Natural killer cell (primary cell): ENCODE data around the gene ANAPC16. TPM values are rescaled to one million over a fixed set of nuclear protein-coding genes. Genes with fewer than 3 reads are reported as not detected.
A peak's percentile ranks its signal among the peaks of the same experiment; 100 is the strongest.
"Not testable (repeated sequence)": the region's sequence is repeated elsewhere in the genome, so short reads cannot be mapped to it uniquely, and the experiment has no call there.

ENCODE experiments used
- ATAC-seq, 3 donors: fragments of 150-1000 bp in 2 of 3; fragments of 200-7000 bp in 1 of 3; cut with Tn5 transposase; 1 replicate in 1 of 3; 2 replicates in 2 of 3; pipeline ENCODE4 v1.10.0; 2021; ENCODE audit warnings: mild to moderate bottlenecking in 2 of 3, moderate library complexity in 2 of 3
- DNase-seq, 2 donors: peaks; one replicate each; pipeline versions ENCODE4 v3.0.0 to v3.0.0-alpha.2; 2013 to 2021; ENCODE audit warnings: mixed read lengths in 1 of 2
- H3K27ac ChIP-seq: one replicate; pipeline ENCODE4 v1.5.1; 2013; ENCODE audit warnings: mild to moderate bottlenecking, low read length
- H3K27me3 ChIP-seq: one replicate; pipeline ENCODE4 v1.6.1; 2013; ENCODE audit warnings: low read length; ENCODE audit not compliant: control insufficient read depth, insufficient read depth
- H3K36me3 ChIP-seq: one replicate; pipeline ENCODE4 v1.6.1; 2013; ENCODE audit warnings: low read length; ENCODE audit not compliant: control insufficient read depth, insufficient read depth
- H3K4me1 ChIP-seq: one replicate; pipeline ENCODE4 v1.6.1; 2013; ENCODE audit warnings: low read length; ENCODE audit not compliant: control insufficient read depth, insufficient read depth
- H3K4me3 ChIP-seq: one replicate; pipeline ENCODE4 v1.5.1; 2013; ENCODE audit warnings: low read length
- H3K9me3 ChIP-seq: one replicate; pipeline ENCODE4 v1.6.1; 2013; ENCODE audit warnings: low read length; ENCODE audit not compliant: control insufficient read depth, insufficient read depth
- H3K27ac Mint-ChIP-seq, 2 donors: one replicate each; pipeline ENCODE4 v1.8.0; 2022; ENCODE audit warnings: mild to moderate bottlenecking in 2 of 2, mixed read lengths in 2 of 2, moderate library complexity in 1 of 2
- H3K27me3 Mint-ChIP-seq, 2 donors: one replicate each; pipeline ENCODE4 v1.8.0; 2022; ENCODE audit warnings: low read depth in 2 of 2, mixed read lengths in 2 of 2
- H3K36me3 Mint-ChIP-seq: one replicate; pipeline ENCODE4 v1.8.0; 2022; ENCODE audit warnings: mixed read lengths
- H3K4me1 Mint-ChIP-seq, 2 donors: one replicate each; pipeline ENCODE4 v1.8.0; 2022; ENCODE audit warnings: mixed read lengths in 2 of 2
- H3K4me3 Mint-ChIP-seq: one replicate; pipeline ENCODE4 v1.8.0; 2022; ENCODE audit warnings: mild to moderate bottlenecking, moderate library complexity, mixed read lengths
- H3K9me3 Mint-ChIP-seq, 2 donors: one replicate each; pipeline ENCODE4 v1.8.0; 2022; ENCODE audit warnings: mixed read lengths in 2 of 2
- CTCF ChIP-seq: fragments of 200-600 bp; IDR thresholded peaks from one replicate; pipeline ENCODE4 v1.8.0; 2022; ENCODE audit warnings: antibody characterized with exemption
- WGBS: methylation state at CpG from one replicate; pipeline ENCODE4 v1.1.7; 2013; ENCODE audit warnings: missing lambda C conversion rate; ENCODE audit not compliant: insufficient coverage; 5-methylcytosine and 5-hydroxymethylcytosine counted together
- intact Hi-C: fragments of 100-400 bp; cut with micrococcal nuclease; formaldehyde crosslinking; loops from one replicate; pipeline ENCODE4 v1.14.2; 2022
- total RNA-seq, 4 donors: library from RNA; stranded (reverse); fragments of 120-200 nt in 1 of 4; gene quantifications; one replicate each; pipeline versions ENCODE4 v1.2.3 to v1.2.4, GENCODE V29; 2013 to 2022

ANAPC16 gene
- total RNA-seq, 3 donors from 2014 or later (not counting 1 experiment from before 2014, with no cell fraction given) = 70.9 to 77.0 (median 71.0) TPM

GRCh38 chr10:72278668-72279393, 63.0 kb downstream of the ANAPC16 start:
- intact Hi-C loops = no loop called here
- H3K4me1 Mint-ChIP-seq = peaks cover 34 to 45% of the 10 kb centered on the region in 2 donors
- no peaks in the 10 kb centered on the region for H3K9me3 Mint-ChIP-seq

DNA sequence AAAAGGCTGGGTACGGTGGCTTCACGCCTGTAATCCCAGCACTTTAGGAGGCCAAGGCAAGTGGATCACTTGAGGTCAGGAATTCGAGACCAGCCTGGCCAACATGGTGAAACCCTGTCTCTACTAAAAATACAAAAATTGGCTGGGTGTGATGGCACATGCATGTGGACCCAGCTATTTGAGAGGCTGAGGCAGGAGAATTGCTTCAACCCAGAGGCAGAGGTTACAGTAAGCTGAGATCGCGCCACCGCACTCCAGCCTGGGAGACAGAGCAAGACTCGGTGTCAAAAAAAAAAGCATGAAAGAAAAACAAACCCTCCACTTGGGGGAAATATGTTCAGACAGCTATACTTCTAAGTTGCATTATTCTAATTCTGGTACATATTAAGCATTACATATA, 63.8 kb downstream of the ANAPC16 start:
- intact Hi-C loops, H3K4me3 ChIP-seq, H3K27me3 Mint-ChIP-seq, H3K9me3 Mint-ChIP-seq, H3K27ac Mint-ChIP-seq, DNase-seq, H3K27ac ChIP-seq, ATAC-seq, H3K36me3 Mint-ChIP-seq, H3K4me3 Mint-ChIP-seq, H3K9me3 ChIP-seq, H3K27me3 ChIP-seq: not testable (repeated sequence)
- peaks cover 36% of the 10 kb centered on the region for H3K4me1 ChIP-seq
- H3K4me1 Mint-ChIP-seq = peaks cover 34 to 48% of the 10 kb centered on the region in 2 donors
- H3K36me3 ChIP-seq = peaks cover 22% of the 10 kb centered on the region
- 91% methylated on average over 7 of the region's 7 CpGs for WGBS

More at GRCh38 chr10:72278668-72279393, 63.0 kb downstream of the ANAPC16 start:
- H3K27ac ChIP-seq = no peak overlapping the region
- peaks cover 36% of the 10 kb centered on the region for H3K4me1 ChIP-seq
- no peak for ATAC-seq
- 100% methylated on average over 3 of the region's 5 CpGs for WGBS
- no peaks in the 10 kb centered on the region for H3K27me3 ChIP-seq
- no peak for TF ChIP-seq CTCF
- H3K36me3 ChIP-seq = peaks cover 22% of the 10 kb centered on the region
- H3K9me3 ChIP-seq = no peaks in the 10 kb centered on the region
- no peak for DNase-seq
- no peak overlapping the region for H3K4me3 ChIP-seq
- Mint-ChIP-seq H3K27me3 (no peaks in the 10 kb centered on the region), H3K4me3 (peak overlapping the region; percentile 41), H3K27ac (peak overlapping the region; percentile 55 to 91), H3K36me3 (peaks cover 8% of the 10 kb centered on the region)

- no peak for ATAC-seq
- H3K4me1 Mint-ChIP-seq = peaks cover 26 to 41% of the 10 kb centered on the region in 2 donors
- no peak overlapping the region for H3K4me3 Mint-ChIP-seq
Observed at GRCh38 chr10:72283131-72283530, 67.3 kb downstream of the ANAPC16 start.

More at GRCh38 chr10:72283131-72283530, 67.3 kb downstream of the ANAPC16 start:
- Histone ChIP-seq H3K4me1 (peaks cover 24% of the 10 kb centered on the region), H3K36me3 (no peaks in the 10 kb centered on the region), H3K27me3 (no peaks in the 10 kb centered on the region), H3K9me3 (no peaks in the 10 kb centered on the region), H3K27ac (no peak overlapping the region), H3K4me3 (no peak overlapping the region)
- H3K27ac Mint-ChIP-seq = no peak overlapping the region
- DNase-seq = no peak
- intact Hi-C loops = no loop called here
- WGBS = 78% methylated on average over 2 of the region's 3 CpGs
- no peak for TF ChIP-seq CTCF
- H3K9me3 Mint-ChIP-seq = no peaks in the 10 kb centered on the region
- H3K36me3 Mint-ChIP-seq = no peaks in the 10 kb centered on the region
- H3K27me3 Mint-ChIP-seq = no peaks in the 10 kb centered on the region

Other genes with a start within 250 kb of the ANAPC16 start
- 100 to 1,000 TPM; 258 to 329 (median 293) TPM for gene SPOCK2, start 127.5 kb upstream of the ANAPC16 start, total RNA-seq
- gene ASCC1, start 264 bp downstream of the ANAPC16 start, total RNA-seq = 10 to 100 TPM; 26.0 to 35.2 (median 29.3) TPM
- 100 to 1,000 TPM; 174 to 232 (median 200) TPM for gene DDIT4, start 57.9 kb downstream of the ANAPC16 start, total RNA-seq
- 10 to 100 TPM; 47.3 to 54.2 (median 48.7) TPM for gene DNAJB12, start 138.9 kb downstream of the ANAPC16 start, total RNA-seq